Activated CD4-positive, alpha-beta T cell treated with anti-CD3 and anti-CD28 coated beads for 48 hours (primary cell): ENCODE results near the gene ABCC5.
"Not testable (repeated sequence)": the region's sequence is repeated elsewhere in the genome, so short reads cannot be mapped to it uniquely, and the experiment has no call there.

Experiments
- DNase-seq: peaks from one replicate; pipeline ENCODE4 v3.0.0-alpha.2; 2020

ABCC5 gene

GRCh38 chr3:183884097-183884426 is 133.6 kb downstream of the ABCC5 start:
- DNase-seq = no peak

- DNase-seq = no peak
These were observed 134.2 kb downstream of the ABCC5 start for GRCh38 chr3:183883291-183884096.

GRCh38 chr3:183880121-183880520 is 137.6 kb downstream of the ABCC5 start:
- DNase-seq = no peak

GRCh38 chr3:183879243-183879642 is 138.4 kb downstream of the ABCC5 start:
- no peak for DNase-seq

- no peak for DNase-seq
These were observed 139.6 kb downstream of the ABCC5 start for GRCh38 chr3:183878071-183878470.

GRCh38 chr3:183877227-183877626 is 140.5 kb downstream of the ABCC5 start:
- DNase-seq = not testable (repeated sequence)

- DNase-seq = no peak
These were observed 142.3 kb downstream of the ABCC5 start for GRCh38 chr3:183875411-183875810.

- DNase-seq = no peak
These were observed 143.8 kb downstream of the ABCC5 start for GRCh38 chr3:183873914-183874313.

- no peak for DNase-seq
These were observed 146.1 kb downstream of the ABCC5 start for GRCh38 chr3:183871541-183871940.

- DNase-seq = no peak
These were observed 147.1 kb downstream of the ABCC5 start for GRCh38 chr3:183870563-183870962.
